Adipose tissue (tissue), 3 donors: ENCODE measurements around the gene USP25. TPM values are rescaled to one million over a fixed set of nuclear protein-coding genes. Genes with fewer than 3 reads are reported as not detected.

Source experiments
- H3K27ac ChIP-seq: one replicate; pipeline ENCODE4 v1.5.1; 2013; ENCODE audit warnings: low read depth, low read length
- WGBS, 3 donors: extraction: QIAGEN DNeasy Blood & Tissue Kit; methylation state at CpG; one replicate each; pipeline ENCODE4 v1.1.7; 2013; 5-methylcytosine and 5-hydroxymethylcytosine counted together
- polyA plus RNA-seq, 3 donors: library from polyadenylated mRNA; stranded (reverse); fragments of 200-250 nt; gene quantifications; one replicate each; pipeline ENCODE4 v1.2.3, GENCODE V29; 2013
- donor health status: healthy with polysubstance abuse.
- donor health status: Bipolar disorder and iron deficiency.
- donor health status: healthy.

Gene USP25
- 10 to 100 TPM in 2 of 3 donors, 1 to 10 TPM in 1; 7.8 to 18.6 (median 15.4) TPM for polyA plus RNA-seq

- 0 to 1% (median 0%) methylated on average over 45 to 123 of the region's 123 CpGs for WGBS, 3 donors
- H3K27ac ChIP-seq = peak within 1 kb of the TSS; percentile 72
Measured at GRCh38 chr21:15729674-15730483, at the start of gene USP25. USP25 (plus strand) TSS chr21:15729982; CDS start chr21:15730394, 412 bp downstream.

GRCh38 chr21:15682186-15682895 is 47.4 kb upstream of the USP25 start:
- WGBS, 3 donors = 54 to 75% (median 64%) methylated on average over 6 of the region's 6 CpGs
- H3K27ac ChIP-seq = no peak overlapping the region

- WGBS, 3 donors = 39 to 48% (median 41%) methylated on average over 2 of the region's 2 CpGs
Measured at GRCh38 chr21:15682977-15683376, 46.8 kb upstream of the USP25 start.

GRCh38 chr21:15686506-15686905 is 43.3 kb upstream of the USP25 start:
- WGBS, 3 donors = 43 to 63% (median 50%) methylated on average over 1 of the region's 1 CpG
- H3K27ac ChIP-seq = no peak overlapping the region

More at GRCh38 chr21:15682977-15683376, 46.8 kb upstream of the USP25 start:
- H3K27ac ChIP-seq = no peak overlapping the region

GRCh38 chr21:15687208-15687607 is 42.6 kb upstream of the USP25 start:
- no peak overlapping the region for H3K27ac ChIP-seq

GRCh38 chr21:15688016-15688415 is 41.8 kb upstream of the USP25 start:
- H3K27ac ChIP-seq = no peak overlapping the region
- WGBS, 3 donors = 79 to 84% (median 81%) methylated on average over 3 of the region's 3 CpGs

More at GRCh38 chr21:15687208-15687607, 42.6 kb upstream of the USP25 start:
- 54 to 71% (median 56%) methylated on average over 3 of the region's 3 CpGs for WGBS, 3 donors

- H3K27ac ChIP-seq = no peak overlapping the region
- WGBS, 3 donors = 41 to 80% (median 56%) methylated on average over 2 of the region's 2 CpGs
Measured at GRCh38 chr21:15688809-15689208, 41.0 kb upstream of the USP25 start.

GRCh38 chr21:15692711-15693110 is 37.1 kb upstream of the USP25 start:
- WGBS, 3 donors = 92 to 95% (median 94%) methylated on average over 2 of the region's 2 CpGs
- H3K27ac ChIP-seq = no peak overlapping the region

- H3K27ac ChIP-seq = no peak overlapping the region
- 87 to 97% (median 94%) methylated on average over 1 of the region's 1 CpG for WGBS, 3 donors
Measured at GRCh38 chr21:15695241-15695640, 34.5 kb upstream of the USP25 start.

- WGBS, 3 donors = 29 to 63% (median 59%) methylated on average over 1 of the region's 1 CpG
- H3K27ac ChIP-seq = no peak overlapping the region
Measured at GRCh38 chr21:15701830-15702229, 28.0 kb upstream of the USP25 start.

GRCh38 chr21:15703932-15704331 is 25.9 kb upstream of the USP25 start:
- WGBS, 3 donors = 84 to 90% (median 84%) methylated on average over 2 of the region's 2 CpGs
- H3K27ac ChIP-seq = no peak overlapping the region

GRCh38 chr21:15706696-15707095 is 23.1 kb upstream of the USP25 start:
- H3K27ac ChIP-seq = no peak overlapping the region
- 39 to 66% (median 41%) methylated on average over 3 of the region's 3 CpGs for WGBS, 3 donors

- WGBS, 3 donors = 63 to 95% (median 95%) methylated on average over 1 of the region's 1 CpG
- H3K27ac ChIP-seq = no peak overlapping the region
Measured at GRCh38 chr21:15713412-15713811, 16.4 kb upstream of the USP25 start.

- H3K27ac ChIP-seq = no peak overlapping the region
Measured at GRCh38 chr21:15718711-15719110, 11.1 kb upstream of the USP25 start.

GRCh38 chr21:15719976-15720375 is 9.8 kb upstream of the USP25 start:
- H3K27ac ChIP-seq = no peak overlapping the region
- WGBS, 3 donors = 93 to 97% (median 94%) methylated on average over 4 of the region's 4 CpGs

- H3K27ac ChIP-seq = no peak overlapping the region
- WGBS, 3 donors = 33 to 75% (median 73%) methylated on average over 4 of the region's 4 CpGs
Measured at GRCh38 chr21:15722591-15723324, 7.0 kb upstream of the USP25 start.

GRCh38 chr21:15725949-15726348 is 3.8 kb upstream of the USP25 start:
- WGBS, 3 donors = 81 to 85% (median 84%) methylated on average over 3 of the region's 3 CpGs
- H3K27ac ChIP-seq = no peak overlapping the region

GRCh38 chr21:15728046-15728445 is 1.7 kb upstream of the USP25 start:
- WGBS, 3 donors = 92 to 99% (median 95%) methylated on average over 3 of the region's 3 CpGs
- no peak overlapping the region for H3K27ac ChIP-seq

- peak overlapping the region; percentile 72 for H3K27ac ChIP-seq
- 2 to 6% (median 4%) methylated on average over 11 of the region's 11 CpGs for WGBS, 3 donors
Measured at GRCh38 chr21:15729346-15729673, 472 bp upstream of the USP25 start.
